ENCODE data around the gene ANO9. TPM values are rescaled to one million over a fixed set of nuclear protein-coding genes. Genes with fewer than 3 reads are reported as not detected.

ANO9 gene

DNA sequence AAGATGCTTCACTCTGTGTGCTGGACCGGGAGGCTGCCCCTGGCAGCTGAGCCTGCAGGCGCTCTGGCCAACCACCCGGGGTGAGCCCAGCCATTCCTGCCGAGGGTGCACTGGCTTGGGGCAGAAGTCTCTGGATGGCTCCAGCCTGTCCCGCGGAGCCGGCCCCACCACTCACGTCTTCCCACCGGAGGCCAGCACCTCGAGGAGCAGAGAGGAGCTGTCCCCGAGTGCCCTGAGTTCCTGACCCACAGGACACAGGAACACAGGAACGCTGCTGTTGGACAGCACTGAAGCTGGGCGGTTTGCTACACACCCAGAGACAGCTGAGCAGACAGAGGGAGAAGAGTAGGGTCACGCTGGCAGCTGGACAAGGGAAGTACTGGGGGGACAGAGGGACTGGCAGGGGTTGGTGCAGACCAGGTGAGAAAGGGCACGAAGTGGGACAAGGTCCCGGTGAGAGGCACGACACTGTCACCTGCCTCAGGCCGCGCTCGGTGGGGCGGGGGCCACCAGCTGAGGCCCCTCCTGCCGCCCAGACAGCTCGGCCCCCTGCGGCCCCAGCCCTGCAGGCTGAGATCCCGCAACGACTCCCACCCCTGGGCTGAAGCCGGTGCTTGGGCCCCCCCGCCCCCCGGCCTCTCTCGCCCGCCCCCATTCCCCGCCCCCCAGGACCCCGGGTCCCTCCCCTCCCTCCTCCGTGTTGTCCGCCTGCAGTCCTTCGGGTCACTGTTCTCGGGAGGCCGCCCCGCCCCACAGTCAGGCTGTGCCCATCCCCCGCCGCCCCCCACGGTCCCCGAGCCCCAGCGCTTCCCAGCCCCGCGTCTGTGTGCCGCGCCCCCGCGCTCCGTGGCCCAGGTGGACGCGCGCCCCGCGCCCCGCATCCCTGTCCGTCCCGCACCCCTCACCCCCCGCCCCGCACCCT, 73.1 kb downstream of the ANO9 start:
- 14% methylated on average over 14 of the region's 61 CpGs for WGBS
- peaks cover 36% of the 10 kb centered on the region for H3K4me1 ChIP-seq (ENCODE audit: control insufficient read depth, insufficient read depth, low read depth, low read length)
- DNase-seq, result peak; percentile 71
- H3K23ac ChIP-seq (ENCODE audit: low read length in 2 of 2), result no peak overlapping the region
- H3K79me1 ChIP-seq (replicated peaks; ENCODE audit: low read length, poor library complexity, severe bottlenecking), result peaks cover 6% of the 10 kb centered on the region
- H2BK120ac ChIP-seq (ENCODE audit: low read depth, low read length), result peak overlapping the region; percentile 74
- H2BK5ac ChIP-seq (ENCODE audit: low read depth, low read length, poor library complexity, severe bottlenecking), result no peak overlapping the region
- H2AK5ac ChIP-seq (ENCODE audit: low read length, severe bottlenecking), result no peak overlapping the region
- H2AFZ ChIP-seq (ENCODE audit: low read depth, low read length), result no peak overlapping the region
- H2BK15ac ChIP-seq (ENCODE audit: low read depth, poor library complexity, severe bottlenecking), result peak overlapping the region; percentile 84
- no peaks in the 10 kb centered on the region for H3K9me3 ChIP-seq (ENCODE audit: control insufficient read depth, low read length)
- H4K8ac ChIP-seq (ENCODE audit: low read length), result peak overlapping the region; percentile 78
- peaks cover 4 to 70% of the 10 kb centered on the region in 2 experiments for H3K27me3 ChIP-seq (ENCODE audit: control insufficient read depth in 1 of 2, insufficient read depth in 1 of 2, low read length in 2 of 2)
- peak overlapping the region in 1 of 2 experiments; percentile 70 for H2BK12ac ChIP-seq (ENCODE audit: low read length in 2 of 2)
- H3K4me3 ChIP-seq (ENCODE audit: insufficient read depth in 1 of 2, low read depth in 1 of 2, low read length in 2 of 2), result peak overlapping the region; percentile 32 to 78
- no peak overlapping the region for H3K9ac ChIP-seq (ENCODE audit: low read length)
- peak overlapping the region; percentile 68 for H3K4me2 ChIP-seq (ENCODE audit: low read length, poor library complexity, severe bottlenecking)
- H3K27ac ChIP-seq (ENCODE audit: low read length, poor library complexity, severe bottlenecking), result no peak overlapping the region
- H3K36me3 ChIP-seq (ENCODE audit: control insufficient read depth in 1 of 2, insufficient read depth in 2 of 2, low read depth in 1 of 2, low read length in 2 of 2), result peaks cover 0 to 22% of the 10 kb centered on the region in 2 experiments
- peak overlapping the region; percentile 91 for H4K91ac ChIP-seq (ENCODE audit: low read length)
- H3K18ac ChIP-seq (ENCODE audit: low read depth in 1 of 2, low read length in 2 of 2), result peak overlapping the region; percentile 6 to 71
- peak overlapping the region in 1 of 2 experiments; percentile 5 for H3K14ac ChIP-seq (ENCODE audit: low read length in 2 of 2)
- no peak overlapping the region for H3K4ac ChIP-seq (ENCODE audit: low read depth in 1 of 2, low read length in 2 of 2)

DNA sequence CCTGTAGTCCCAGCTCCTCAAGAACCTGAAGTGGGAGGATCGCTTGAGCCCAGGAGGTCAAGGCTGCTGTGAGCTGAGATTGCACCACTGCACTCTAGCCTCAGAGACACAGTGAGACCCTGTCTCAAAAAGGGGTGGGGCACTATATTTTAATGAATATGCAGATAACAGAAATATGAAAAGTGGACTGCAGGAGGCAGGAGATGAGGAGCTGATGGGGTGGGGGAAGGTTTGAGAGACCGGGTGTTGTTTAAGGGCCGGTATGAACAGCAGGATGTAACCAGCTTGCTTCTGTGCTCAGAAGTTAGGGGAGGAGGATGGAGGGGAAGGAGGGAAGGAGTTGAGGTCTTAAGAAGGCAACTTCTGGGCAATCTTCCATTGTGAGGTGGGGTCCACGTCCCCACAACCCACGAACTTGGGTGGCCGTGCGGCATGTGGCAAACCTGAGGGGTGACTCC, 73.8 kb downstream of the ANO9 start:
- Histone ChIP-seq H3K18ac (ENCODE audit: low read depth in 1 of 2, low read length in 2 of 2) (peak overlapping the region; percentile 6 to 30), H2BK120ac (ENCODE audit: low read depth, low read length) (no peak overlapping the region), H3K36me3 (ENCODE audit: control insufficient read depth in 1 of 2, insufficient read depth in 2 of 2, low read depth in 1 of 2, low read length in 2 of 2) (peaks cover 0 to 16% of the 10 kb centered on the region in 2 experiments), H3K27me3 (ENCODE audit: control insufficient read depth in 1 of 2, insufficient read depth in 1 of 2, low read length in 2 of 2) (peaks cover 4 to 66% of the 10 kb centered on the region in 2 experiments), H3K4me1 (ENCODE audit: control insufficient read depth, insufficient read depth, low read depth, low read length) (peaks cover 36% of the 10 kb centered on the region), H2BK12ac (ENCODE audit: low read length in 2 of 2) (peak overlapping the region in 1 of 2 experiments; percentile 70), H3K9ac (ENCODE audit: low read length) (no peak overlapping the region), H3K4me2 (ENCODE audit: low read length, poor library complexity, severe bottlenecking) (peak overlapping the region; percentile 68), H3K23ac (ENCODE audit: low read length in 2 of 2) (no peak overlapping the region), H3K9me3 (ENCODE audit: control insufficient read depth, low read length) (no peaks in the 10 kb centered on the region), H3K27ac (ENCODE audit: low read length, poor library complexity, severe bottlenecking) (no peak overlapping the region), H3K14ac (ENCODE audit: low read length in 2 of 2) (no peak overlapping the region), H2AFZ (ENCODE audit: low read depth, low read length) (no peak overlapping the region), H3K4me3 (ENCODE audit: insufficient read depth in 1 of 2, low read depth in 1 of 2, low read length in 2 of 2) (no peak overlapping the region), H3K4ac (ENCODE audit: low read depth in 1 of 2, low read length in 2 of 2) (no peak overlapping the region), H2BK15ac (ENCODE audit: low read depth, poor library complexity, severe bottlenecking) (no peak overlapping the region), H4K91ac (ENCODE audit: low read length) (peak overlapping the region; percentile 28), H2AK5ac (ENCODE audit: low read length, severe bottlenecking) (no peak overlapping the region), H3K79me1 (replicated peaks; ENCODE audit: low read length, poor library complexity, severe bottlenecking) (peaks cover 6% of the 10 kb centered on the region), H4K8ac (ENCODE audit: low read length) (no peak overlapping the region), H2BK5ac (ENCODE audit: low read depth, low read length, poor library complexity, severe bottlenecking) (no peak overlapping the region)
- DNase-seq, result no peak
- WGBS, result 48% methylated on average over 7 of the region's 7 CpGs

Small RNA genes lying within 50 kb of the gene (small RNA-seq; reads per million reads assigned to genes)
- gene RN7SL838P (ENCODE audit: low read depth), result not detected

Data from mesenchymal stem cell (in vitro differentiated cells and primary cell).